HK-2 (cell line): ENCODE results near the gene ZIC5.
"Not testable (repeated sequence)": the region's sequence is repeated elsewhere in the genome, so short reads cannot be mapped to it uniquely, and the experiment has no call there.

ENCODE experiments used
- DNase-seq: peaks from one replicate; pipeline ENCODE4 v3.0.0-alpha.2; 2018; ENCODE audit not compliant: unreplicated experiment

Gene ZIC5

DNA sequence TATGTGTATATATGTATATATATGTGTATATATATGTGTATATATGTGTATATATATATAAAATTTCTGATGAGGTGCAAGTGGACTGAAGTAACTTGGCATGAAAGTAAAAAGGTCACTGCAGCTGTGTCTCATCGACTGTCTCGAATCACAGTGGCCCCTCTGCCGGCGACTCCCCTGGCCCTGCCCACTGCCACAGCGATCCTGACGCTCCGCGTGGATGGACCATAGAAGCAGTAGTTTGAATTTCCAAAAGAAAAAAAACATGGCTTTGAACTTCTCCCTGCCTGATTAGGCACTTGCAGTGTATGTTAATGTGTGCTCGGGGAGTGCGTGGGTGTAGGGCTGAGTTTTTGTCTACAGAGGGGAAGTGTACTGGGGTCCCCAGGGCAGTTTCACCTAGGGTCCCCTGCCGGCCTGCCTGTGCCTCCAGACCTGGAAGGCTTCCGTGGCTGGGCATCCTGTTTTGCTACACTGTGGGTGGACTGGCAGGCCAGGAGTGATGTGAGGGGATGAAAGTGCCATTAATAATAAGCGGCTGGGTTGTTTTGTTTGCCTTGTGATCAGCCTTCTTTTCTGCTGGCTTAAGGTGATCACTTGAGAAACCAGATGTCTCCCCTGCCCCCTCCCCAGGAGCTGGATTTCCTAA, 10.8 kb downstream of the ZIC5 start:
- DNase-seq: no peak

DNA sequence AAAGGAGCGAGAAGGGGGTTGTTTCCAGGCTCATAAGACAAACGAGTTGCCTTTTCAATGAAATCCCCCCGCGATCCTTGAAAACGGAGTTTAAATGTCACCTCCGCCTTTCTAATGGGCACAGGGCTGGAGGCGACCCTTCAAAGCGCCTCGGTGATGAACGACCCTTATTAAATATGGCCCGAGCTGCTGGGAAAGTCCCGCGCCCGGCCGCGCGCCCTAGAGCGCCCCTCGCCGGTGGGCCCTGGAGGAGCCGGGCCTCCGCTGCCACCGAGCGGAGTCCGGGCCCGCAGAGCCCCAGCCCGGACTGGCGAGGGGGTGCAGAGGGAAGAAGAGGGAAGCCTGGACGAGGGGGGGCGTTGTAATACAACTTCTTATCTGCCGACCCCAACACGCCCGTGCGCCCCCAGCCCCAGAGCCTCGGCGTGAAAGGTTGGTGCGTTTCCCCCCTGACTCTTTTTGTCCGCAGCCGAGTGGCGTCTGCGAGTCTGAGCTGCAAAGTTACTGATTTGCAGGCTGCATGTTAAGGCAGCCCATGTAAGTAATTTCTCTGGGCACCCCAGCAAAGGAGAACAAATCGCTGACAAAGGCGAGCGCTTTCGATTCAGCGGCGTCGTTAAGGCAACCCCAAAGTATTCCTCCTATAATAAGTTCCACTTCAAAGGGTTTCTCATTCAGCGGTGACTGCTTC, 11.9 kb downstream of the ZIC5 start:
- DNase-seq: no peak

DNA sequence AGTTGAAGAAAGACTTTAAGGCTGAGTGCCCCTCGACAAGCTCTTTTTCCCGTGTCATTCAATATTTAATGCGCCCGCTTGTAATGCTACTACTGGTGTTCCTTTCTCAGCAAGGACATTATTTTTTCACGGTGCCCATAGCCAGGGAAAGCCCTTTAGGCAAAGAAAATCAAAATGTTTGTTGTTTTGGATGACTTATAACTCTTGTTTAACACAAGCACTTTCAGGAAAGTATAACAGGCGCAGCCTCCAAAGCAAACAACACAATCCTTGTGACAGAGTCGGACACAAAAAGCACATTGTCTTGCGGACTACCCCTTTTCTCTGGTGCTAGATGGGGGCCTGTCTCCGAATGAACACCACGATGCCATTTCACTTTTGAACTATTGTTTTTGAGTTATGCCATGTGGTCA, 12.4 kb downstream of the ZIC5 start:
- no peak for DNase-seq

DNA sequence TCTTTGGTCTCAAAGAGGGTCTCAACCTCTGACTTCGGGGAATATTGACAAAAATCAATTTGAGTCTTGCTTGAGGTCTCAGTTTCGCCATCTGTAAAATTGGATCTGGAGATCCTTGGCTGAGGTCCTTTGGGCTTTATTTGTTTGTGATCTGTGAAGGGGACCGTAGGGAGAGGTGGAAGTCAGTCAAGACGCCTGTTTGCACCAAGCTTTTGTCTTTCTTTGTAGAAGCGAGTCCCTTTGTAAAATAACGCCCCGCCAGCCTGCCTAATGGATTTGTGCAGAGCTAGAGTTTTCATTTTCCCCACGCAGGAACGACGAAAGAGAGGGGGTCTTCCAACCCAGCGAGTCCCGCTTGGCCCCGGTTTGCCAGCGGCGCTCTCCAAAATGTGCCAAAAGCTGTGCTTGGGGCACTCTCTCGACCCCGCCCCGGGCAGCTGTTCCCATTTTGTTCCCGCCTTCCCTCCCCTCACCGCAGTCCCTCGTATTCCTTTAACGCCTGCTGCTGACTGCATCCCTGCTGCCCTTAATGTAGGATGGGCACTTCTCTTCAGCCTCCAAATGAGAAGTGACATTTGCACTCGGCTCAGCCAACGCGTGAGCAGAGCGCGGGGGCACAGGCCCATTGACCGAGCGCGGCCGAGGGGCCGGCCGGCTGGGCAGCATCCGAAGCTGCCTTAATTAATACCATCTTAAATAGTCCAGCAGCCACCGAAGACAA, 13.0 kb downstream of the ZIC5 start:
- DNase-seq: no peak

DNA sequence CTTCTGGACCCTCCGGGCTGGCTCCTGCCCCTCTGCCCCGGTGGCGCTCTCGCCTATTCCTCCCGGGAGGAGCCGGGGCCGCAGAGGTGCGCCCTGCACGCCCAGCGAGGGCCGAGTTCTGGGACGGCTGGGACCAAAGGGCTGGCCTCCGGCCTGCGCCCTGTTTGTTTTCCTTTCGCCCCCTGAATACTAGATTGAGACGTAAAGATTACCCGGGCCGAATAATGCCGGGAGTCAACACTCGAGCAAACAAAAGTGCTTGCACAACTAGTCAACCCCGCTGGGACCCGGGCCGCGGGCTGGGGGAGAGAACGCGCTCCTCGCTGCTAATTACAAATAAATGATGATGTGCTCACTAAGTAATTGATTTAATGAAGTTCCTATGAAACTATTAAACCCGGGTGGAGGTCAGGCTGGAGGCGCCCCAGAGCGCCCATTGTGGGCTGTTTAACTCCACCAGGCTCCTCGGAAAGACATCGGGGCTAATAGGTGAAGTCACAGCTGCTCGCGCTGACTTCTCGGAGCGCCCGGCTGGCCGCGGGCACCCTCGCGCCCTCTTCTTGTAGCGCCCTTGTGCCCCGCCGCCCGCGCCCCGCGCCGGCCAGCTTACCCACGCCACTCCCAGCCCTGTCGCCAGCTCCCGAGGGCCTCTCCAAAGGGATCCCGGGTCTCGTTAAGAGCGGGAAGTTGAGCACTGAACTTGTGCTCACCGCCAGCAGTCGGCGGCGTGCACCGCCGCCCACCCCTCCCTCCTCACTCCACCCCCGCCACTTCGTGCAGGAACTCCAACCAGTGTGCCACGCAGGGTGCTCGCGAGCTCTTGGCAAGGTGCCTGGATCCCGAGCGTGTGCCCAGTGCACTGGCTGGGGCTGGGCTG, 14.9 kb downstream of the ZIC5 start:
- DNase-seq: no peak

DNA sequence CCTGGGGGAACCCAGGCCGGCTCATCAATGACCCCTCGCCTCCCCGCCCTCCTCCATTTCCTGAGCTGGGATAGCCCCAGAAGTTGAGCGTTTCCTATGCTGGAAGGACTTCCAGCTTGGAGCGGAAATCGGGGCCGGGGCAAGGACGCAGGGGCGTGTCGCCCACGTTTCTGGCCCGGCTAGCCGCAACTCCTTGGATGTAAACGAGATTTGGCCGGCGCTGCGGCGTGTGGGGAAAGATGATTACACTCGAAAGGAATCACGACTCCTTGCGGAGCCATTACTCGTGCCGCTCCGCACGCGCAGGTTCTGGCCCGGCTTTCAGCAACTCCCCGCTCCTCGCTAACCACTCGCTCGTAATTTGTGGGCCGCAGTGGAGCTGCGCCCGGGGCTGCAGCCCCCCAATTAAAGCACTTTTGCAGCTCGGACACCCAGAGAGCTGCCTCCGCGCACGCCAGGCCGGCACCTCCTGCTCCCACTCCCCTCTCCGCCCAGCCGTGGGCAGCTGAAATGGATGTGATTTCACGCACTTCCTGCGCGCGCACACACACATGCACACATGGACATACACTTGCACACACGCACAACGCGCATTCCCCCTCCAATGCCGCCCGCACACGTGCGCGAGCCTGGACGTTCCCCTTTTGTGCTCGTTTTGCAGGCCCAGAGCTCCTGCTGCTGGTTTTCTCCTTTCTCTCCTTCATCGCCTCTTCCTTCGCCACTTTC, 15.7 kb downstream of the ZIC5 start:
- DNase-seq: no peak

DNA sequence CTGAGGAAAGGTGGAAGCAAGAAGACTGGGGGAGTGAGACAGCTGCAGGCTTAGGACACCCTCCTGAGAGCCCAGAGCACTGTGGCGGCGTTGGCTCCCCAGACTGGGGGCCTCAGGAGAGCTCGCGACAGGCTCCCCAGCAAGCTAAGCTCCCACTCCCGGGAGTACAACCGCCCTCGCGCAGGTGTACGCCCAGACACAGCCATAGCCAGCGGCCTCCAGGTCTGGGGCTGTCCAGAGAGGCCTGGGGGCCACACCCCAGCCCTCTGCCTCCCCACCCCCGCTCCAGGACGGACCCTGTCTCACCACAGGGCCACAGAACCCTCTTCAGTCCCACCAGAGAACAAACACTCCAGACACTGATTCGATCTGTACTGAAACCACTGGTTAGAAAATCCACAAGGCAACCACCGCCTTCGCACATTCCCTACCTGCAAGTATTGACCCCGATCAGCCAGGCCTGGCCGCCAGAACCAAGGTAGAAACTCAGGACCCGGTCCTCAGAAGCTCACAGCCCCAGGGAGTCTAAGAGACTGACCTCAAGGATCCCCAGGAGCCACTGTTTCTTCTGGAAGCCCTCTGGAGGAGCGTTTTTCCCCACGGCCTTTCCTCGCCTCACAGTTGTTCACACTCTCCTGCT, 16.3 kb downstream of the ZIC5 start:
- DNase-seq: no peak

DNA sequence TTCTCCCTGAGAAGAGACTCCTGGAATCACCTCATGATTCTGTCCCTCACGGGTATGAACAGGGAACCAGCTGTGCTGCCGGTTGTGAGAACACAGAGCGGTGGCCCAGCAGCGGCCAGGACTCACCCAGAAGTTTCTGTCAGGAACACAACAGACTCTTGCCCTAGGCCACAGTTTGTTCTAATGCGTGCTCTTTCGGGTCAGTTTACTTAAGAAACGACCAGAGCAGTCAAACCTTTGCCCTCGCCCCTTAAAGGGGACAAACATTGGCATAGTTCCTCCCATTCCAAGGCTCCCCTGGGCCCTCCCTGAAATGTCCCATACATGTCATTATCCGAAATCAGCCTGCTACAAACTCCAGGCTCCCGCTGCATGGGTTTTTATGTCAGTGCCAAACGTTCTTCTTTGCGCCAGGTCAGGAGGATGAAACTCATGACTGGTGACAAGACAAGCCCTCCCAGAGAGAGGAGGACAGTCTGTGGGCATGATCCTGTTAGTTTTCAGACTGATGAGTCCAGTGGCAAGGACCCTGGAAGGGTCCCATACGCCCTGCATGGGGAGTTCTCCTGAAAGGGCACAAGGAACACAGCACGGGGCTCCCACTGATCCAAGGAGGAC, 18.3 kb downstream of the ZIC5 start:
- no peak for DNase-seq

DNA sequence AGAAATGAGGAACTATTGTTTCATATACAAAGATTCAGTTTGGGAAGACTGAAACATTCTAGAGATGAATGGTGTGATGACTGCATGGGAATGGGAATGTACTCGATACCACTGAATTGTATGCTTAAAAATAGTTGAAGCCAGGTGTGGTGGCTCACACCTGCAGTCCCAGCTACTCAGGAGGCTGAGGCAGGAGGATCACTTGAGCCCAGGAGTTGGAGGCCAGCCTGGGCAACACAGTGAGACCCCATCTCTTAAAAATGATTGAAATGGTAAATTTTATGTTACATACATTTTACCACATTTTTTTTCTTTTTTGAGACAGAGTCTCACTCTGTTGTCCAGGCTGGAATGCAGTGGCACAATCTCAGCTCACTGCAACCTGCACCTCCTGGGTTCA, 19.9 kb downstream of the ZIC5 start:
- not testable (repeated sequence) for DNase-seq

DNA sequence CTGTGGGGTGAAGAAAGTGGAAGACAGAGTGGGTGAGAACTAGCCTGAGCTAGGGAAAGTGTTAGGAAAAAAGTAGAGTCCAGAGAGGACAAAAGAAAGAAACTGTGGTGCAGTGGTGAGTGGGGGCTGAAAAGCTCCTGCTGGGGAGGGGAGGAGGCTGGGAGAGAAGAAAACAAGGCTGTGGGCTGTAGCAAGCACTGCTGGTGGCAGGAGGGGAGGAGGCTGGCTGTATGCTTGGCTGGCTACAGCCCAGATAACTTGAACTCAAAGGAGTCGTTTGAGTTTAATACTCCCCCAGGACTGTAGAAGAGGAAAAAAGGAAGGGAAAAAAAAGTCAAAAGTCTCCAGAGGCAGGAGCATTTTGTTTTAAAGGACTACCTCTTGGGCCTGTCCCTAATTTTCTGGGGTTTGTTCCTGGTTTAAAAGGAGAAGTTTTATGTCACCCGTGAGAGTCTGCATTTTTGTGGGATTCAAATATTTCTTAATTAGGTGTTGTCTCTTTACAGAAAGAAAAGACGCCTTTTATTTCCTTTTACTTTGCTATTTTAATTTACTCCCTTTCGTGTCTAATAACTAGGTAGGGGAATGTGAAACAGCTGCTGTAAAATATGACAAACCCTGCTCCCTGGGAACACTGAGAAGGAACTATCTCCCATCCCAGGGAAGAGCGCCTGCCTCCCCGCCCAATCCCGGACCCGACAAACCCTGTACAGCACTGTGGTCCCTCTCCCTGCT, 21.7 kb downstream of the ZIC5 start:
- no peak for DNase-seq

DNA sequence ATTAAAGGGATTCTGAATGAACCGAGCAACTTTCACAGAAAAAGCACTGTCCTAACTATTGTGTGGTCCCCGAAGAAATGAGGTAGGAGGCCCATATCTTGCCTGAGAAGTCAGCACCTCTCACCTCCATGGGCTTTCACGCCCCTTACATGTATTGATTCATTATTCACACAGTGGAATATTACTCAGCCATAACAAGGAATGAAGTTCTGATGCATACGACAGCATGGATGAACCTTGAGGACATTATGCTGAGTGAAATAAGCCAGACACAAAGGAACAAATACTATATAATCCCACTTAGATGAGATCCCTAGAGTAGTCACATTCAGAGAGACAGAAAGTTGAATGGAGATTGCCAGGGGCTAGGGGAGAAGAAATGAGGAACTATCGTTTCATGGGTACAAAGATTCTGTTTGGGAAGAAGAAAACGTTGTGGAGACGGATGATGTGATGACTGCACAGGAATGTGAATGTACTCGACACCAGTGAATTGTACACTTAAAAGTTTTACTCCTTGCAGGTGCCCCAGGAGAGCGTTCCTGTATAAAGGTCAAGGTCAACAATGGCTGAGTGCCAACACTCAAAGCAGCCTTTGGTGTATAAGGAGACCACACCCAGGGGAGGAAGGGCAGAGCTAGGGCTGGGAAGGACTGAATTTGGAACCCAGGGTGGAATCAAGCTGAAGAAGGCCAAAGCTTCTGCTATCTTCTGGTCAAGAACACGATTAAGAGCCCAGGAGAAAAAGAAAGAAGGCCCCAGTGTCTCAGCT, 22.5 kb downstream of the ZIC5 start:
- DNase-seq: no peak

DNA sequence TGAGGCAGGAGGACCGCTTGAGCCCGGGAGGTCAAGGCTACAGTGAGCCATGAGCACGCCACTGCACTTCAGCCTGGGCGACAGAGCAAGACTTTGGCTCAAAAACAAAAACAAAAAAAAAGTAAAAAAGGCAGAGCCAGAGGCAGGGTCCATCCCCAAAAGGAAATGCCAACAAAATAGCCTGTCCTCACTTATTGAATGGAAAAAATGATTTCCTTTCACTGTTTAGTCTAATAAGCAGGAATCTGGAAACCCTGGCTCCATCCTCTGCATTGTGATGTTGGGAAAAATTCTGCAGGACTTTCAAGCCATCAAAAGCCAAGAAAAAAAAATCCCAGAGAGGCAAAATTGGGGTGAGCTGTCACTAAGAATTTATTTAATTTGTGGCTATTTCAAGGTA, 23.2 kb downstream of the ZIC5 start:
- DNase-seq: no peak

DNA sequence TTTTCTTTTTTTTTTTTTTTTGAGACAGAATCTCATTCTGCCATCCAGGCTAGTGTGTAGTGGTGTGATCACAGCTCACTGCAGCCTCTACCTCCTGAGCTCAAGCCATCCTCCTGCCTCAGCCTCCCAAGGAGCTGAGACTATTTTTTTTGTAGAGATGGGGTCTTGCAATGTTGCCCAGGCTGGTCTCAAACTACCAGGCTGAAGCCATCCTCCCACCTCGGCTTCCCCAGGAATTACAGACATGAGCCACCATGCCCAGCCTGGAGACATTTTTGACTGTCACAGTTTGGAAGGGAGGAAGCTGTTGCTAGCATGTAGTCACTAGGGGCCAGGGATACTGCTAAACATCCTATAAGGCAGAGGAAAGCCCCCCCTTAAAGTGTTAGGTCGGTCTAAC, 23.9 kb downstream of the ZIC5 start:
- DNase-seq: no peak

DNA sequence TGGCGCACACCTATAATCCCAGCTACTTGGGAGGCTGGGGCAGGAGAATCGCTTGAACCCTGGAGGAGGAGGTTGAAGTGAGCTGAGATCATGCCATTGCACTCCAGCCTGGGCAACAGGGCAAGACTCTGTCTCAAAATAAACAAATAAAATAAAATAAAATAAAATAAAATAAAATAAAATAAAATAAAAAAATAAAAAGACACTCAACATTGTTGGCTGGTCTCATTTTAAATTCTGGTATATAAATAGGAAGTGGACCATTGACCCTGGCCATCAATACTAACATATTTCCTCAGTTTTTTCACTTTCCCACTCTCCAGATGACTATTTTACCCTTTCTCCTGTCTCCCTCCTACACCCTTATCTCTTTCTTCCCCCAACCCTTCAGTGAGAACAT, 26.1 kb downstream of the ZIC5 start:
- not testable (repeated sequence) for DNase-seq

DNA sequence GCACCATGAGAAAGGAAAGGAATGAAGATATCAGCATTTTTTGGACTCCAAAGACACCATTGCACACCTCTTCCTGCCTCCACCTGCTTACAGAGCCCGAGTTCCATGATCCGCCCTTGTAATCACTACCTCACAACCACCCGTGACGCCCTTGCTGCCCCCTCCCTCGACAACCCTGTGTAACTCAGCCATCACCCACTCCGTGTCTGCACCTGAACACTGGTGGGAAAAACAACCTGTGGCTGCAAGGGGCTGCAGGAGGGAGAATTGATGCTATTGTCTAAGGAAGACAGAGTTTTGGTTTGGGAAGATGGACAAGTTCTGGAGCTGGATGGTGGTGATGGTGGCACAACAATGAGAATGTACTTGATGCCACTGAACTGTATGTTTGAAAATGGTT, 27.0 kb downstream of the ZIC5 start:
- DNase-seq: no peak

DNA sequence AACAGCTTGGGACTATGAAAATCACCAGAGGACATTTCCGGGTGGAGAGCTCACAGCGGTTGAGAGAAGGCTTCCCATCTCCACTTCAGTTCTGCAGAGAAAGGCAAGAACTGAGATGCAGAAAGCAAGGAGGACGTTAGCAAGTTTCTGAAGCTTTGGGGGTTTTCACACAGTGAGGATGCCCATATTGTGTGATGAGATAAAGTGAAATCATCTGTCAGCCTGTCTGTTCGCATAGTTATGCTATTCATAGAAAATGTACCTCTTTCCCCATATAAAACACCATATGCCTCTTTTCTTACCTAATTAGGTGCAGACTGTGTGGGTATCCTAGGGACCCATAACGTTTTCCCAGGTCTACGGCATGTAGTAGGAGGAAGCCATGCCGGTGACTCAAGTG, 27.5 kb downstream of the ZIC5 start:
- no peak for DNase-seq

DNA sequence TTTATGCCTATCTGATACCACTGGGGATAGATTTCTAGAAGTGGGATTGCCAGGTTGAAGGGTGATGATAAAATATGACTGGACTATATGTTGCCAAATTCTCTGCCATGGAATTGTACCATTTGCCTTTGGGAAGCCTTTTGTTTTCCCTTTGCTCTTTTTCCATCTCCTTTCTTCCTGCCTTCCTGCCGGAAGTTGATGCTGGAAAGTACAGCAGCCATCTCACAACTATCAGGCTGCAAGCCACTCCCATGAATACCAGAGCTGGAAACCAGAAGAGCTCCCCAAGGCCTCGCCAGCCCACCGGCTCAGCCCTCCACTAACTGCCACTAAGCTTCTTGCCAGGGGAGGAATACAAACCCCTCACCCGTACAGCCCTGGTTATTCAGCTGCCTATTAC, 29.7 kb downstream of the ZIC5 start:
- DNase-seq: no peak

DNA sequence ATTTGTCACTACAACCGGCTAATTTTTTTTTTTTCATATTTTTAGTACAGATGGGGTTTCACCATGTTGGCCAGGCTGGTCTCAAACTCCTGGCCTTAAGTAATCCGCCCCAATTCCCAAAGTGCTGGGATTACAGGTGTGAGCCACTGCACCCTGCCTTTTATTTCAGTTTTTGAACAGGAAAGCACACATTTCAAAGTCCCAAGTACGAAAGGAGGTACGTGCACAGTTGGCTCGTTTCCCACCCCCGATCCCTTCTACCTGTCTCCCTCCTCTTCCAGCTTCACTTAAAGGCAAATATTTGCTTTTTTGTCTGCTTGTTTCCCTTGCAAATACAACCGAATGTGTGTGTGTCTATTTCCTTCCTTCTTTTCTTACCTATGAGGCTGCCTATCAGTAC, 30.5 kb downstream of the ZIC5 start:
- DNase-seq: no peak

DNA sequence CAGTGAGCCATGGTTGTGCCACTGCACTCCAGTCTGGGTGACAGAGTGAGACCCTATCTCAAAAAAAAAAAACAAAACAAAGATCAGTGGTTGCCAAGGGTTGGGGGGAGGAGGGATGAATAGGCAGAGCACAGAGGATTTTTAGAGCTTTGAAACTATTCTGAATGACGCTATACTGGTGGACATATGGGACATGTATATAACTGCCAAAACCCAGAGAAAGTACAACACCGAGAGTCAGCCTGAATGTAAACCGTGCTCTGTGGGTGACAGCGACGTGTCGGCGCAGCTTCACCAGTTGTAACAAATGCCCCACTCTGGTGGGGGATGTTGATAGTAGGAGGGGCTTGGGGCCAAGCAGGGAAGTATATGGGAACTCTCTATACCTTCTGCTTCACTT, 32.9 kb downstream of the ZIC5 start:
- no peak for DNase-seq
